ENCODE results near the gene FLNA. TPM values are rescaled to one million over a fixed set of nuclear protein-coding genes. Genes with fewer than 3 reads are reported as not detected.

The FLNA gene
- polyA plus RNA-seq, 3 donors, result 416 to 612 (median 573) TPM

- peak; percentile 96 for DNase-seq
Measured at GRCh38 chrX:154378799-154379568, 4.5 kb upstream of the FLNA start, which contains the start of gene EMD. Gene EMD (plus strand): TSS chrX:154379295. CDS start chrX:154379485, 190 bp downstream.

GRCh38 chrX:154378059-154378798 is 3.8 kb upstream of the FLNA start:
- no peak for DNase-seq

DNA sequence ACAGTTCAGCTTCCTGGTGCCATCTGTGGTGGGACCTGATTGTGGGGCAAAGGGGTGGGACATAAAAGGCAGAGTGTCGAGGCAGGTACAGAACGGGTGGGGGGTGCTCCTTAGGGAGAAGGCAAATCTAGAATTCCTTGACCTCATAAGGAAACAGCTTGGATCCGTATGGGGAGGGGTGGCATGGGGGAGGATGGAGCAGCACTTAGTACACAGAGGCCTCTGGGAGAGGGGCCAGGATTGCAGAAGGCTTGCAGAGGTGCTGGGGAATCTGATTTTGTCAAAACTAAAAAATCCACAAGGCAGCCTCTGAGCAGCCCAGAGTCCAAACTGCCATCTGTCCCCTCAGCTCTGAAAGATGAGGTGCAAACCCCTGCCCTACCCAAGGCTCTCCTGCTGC is 2.3 kb upstream of the FLNA start:
- DNase-seq, result no peak

GRCh38 chrX:154375156-154375504 is 696 bp upstream of the FLNA start:
- DNase-seq, result no peak

DNA sequence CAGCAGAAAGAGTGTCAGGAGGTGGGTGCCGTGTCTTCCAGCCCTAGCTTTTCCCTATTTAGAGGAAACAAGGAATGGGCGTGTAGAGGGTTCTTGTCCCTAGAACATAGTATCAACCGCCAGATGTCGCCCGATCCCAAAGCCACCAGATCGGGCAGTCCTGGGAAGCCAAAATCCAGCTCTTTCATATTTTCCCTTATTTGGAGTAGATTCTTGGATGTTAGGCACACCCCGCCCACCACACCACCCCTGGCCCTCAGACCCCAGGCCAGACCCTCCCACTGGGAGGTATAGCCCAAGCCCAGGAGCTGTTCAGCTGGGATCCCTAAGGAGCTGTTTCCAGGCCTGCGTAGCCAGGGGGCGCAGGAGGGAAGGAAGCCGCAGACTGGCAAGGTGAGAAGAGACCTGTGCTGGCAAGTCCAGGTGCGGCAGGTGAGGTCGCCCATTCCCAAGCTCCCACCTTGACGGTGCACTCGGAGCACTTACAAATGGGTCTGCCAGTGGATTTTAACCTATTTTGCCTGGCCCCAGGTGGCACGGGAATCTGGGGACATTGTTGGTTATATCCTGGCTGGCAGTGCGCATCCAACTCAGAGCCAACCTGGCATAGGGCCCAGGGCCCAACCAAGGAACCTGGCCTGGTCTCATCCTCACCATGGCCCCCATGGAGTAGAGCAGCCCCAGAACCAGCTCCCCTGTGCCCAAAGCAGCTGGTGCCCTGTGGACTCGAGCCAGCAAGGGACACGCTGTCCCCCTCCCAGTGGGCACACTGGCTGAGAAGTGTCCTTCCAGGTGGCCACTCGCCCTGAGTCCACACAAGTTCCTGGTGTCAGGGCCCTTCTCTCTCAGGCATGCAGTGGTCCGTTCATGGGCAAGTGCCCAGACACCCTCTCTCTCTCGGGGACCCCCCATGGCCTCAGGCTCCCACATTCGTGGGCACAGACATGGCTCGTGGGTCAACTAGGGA is 811 bp downstream of the FLNA start:
- no peak for DNase-seq

DNA sequence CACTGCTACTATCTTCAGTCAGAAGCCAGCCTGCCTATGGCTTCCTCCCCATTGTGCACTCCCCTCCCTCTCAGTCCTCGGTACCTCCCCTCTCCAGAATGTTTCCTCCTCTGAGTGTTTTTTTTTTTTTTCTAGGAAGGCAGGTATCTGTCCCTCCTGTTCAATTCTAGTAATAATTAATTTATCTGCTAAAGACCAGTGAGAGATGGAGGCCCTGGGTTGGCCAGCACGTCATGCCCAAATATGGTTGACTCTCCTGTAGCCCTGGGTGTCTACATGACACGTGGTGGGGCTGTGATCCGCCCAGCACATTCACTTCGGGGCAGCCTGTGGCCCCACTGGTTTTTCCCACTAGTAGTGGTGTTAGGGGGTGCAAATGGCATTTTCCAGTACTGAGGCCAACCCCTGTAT is 1.8 kb downstream of the FLNA start:
- DNase-seq, result no peak

DNA sequence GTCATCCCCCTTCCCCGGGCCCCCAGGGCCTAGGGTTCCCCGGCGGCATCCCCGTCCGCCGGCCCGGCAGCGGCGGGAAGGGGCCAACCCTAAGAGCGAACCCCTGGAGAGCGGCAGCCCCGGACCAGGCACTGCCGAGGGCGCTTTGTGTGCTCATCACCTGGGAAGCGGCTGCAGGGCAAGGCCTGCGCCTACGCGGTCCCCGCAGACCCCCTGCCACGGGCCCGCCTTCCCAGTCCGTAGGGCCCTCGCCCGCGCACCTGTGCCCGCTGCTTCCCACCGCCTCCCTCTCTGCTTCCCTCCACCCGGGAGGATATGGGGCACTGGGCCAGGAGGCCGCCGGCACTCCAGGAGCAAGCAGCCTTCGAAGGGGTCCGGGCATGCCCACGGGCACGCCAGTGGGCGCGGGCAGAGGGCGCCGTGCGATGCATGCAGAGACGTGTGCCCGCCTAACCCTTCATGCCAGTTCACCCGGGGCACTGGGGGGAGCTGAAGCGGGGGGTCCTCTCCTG is 2.6 kb downstream of the FLNA start:
- DNase-seq, result no peak

GRCh38 chrX:154371017-154371788 is 3.2 kb downstream of the FLNA start:
- peak; percentile 90 for DNase-seq

DNA sequence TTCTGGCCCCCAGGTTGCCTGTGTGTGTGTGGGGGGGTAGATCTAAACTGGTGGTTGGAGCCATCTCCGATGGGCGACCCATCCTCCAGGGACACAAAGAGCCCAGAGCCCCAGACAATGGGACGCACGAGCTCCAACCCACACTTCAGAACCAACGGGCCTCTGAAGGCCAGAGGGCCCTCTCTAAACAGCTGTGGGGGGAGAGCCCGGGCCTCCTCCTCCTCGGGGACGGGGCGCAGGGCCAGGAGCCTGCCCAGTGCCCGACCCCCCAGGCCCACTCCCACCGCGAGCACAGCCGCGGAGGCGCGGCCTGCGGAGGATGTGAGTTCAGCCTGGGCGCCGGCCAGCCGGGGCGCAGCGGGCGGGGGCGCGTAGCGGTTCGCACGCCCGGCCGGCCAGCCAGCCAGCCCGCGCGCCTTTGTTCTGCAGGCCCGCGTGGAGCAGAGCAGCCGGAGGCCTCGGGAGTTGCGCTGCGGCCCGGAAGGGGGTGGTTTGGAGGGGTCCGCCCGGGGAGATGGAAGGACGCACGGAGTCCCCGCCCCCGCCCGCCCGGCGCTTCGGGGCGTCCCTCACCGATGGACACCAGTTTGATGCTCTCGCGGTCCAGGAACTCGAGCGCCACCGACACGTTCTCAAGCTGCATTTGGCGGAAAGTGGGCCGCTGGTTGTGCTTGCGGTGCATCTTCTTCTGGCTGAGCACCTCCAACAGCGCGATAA is 4.0 kb downstream of the FLNA start:
- DNase-seq, result no peak

GRCh38 chrX:154369449-154370299 is 4.8 kb downstream of the FLNA start:
- DNase-seq, result peak; percentile 87

DNA sequence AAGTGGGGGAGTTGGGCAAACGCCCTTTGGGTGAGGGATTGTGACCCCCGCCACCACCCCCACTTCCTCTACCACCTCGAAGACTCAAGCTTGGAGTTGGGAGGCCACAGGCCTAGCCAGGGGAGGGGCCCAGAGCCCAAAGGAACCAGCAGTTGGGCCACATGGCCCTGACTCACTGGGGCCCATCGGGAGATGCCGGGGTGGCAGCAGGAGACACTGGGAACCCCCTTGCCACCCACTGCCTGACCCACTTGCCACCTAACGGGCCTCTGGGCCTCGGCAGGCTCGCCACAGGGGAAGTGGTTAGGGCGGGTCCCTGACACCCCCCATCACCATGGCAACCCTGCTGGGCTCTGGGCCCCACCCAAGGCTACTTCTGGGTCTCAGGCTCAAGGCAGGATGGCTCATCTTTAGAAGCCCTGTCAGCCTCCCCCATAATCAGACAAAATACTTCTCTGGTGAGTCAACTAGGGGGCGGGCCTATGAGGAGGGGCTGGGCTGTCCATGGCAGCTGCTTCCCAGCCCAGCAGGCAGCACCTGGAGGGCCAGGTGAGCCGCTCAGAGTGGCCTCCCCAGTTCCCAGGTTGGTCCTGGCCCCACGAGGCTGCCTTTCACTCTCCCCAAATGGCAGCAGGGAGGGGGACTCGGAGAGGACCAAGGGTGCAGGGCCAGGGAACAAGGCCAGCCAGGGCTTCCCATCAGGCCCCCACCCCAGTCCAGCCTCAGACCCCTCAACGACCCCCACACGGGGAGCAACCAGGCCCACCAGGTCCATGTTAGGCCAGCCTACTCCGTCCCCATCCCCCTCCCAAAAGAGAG is 5.6 kb downstream of the FLNA start:
- no peak for DNase-seq

- DNase-seq, result no peak
Measured at GRCh38 chrX:154367474-154368308, 6.7 kb downstream of the FLNA start.

GRCh38 chrX:154366666-154367055 is 7.8 kb downstream of the FLNA start:
- no peak for DNase-seq

- DNase-seq, result no peak
Measured at GRCh38 chrX:154365997-154366665, 8.3 kb downstream of the FLNA start.

- DNase-seq, result no peak
Measured at GRCh38 chrX:154365052-154365600, 9.3 kb downstream of the FLNA start.

DNA sequence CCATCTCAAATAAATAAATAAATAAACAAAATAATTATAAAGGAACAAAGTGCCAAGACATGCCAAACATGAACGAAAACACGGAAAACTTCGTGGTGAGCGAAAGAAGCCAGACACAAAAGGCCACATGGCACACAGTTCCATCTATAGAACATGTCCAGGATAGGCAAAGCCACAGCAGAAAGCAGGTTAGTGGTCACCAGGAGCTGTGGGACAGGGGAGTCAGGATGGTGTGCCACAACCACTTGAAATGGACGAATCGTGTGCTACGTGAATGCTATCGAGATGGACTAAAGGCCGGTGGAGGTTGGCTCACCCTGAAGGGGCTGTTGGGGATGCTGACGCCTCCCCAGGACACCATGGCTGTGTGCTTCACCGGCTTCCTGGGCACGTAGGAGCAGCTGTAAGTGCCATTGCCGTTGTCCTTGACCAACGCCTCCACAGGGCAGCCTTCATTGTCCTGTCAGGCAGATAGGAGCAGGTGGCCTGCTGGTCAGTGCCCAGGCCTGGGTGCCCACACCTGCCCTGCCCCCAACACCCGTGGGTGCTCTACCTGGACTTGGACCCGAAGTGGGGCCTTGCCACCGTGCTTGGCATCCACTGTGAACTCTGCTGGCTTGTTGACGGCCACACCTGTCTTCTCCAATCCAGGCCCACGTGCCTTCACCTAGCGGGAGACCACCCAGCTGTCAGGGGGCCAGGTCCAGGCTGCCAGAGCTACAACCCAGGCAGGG is 10.6 kb downstream of the FLNA start:
- DNase-seq, result no peak
